Endothelial cell of umbilical vein (primary cell): Measurements from ENCODE around the gene GLB1L. TPM values are rescaled to one million over a fixed set of nuclear protein-coding genes. Genes with fewer than 3 reads are reported as not detected.

Experiments
- BruUV-seq: library from RNA; stranded (reverse); fragments of 400-500 nt; replicated peaks from 2 replicates; lab custom pipeline; 2021; lab: Mats Ljungman, UMichigan
- CTCF ChIA-PET: fragments of 300-600, 350-600 bp; sonication (Branson Sonifier 250); formaldehyde crosslinking; loops from one replicate; lab custom pipeline; 2021; ENCODE audit warnings: antibody characterized with exemption, inconsistent platforms; lab: Charles Lee
- POLR2A ChIA-PET: fragments of 300-600, 350-600 bp; sonication (Branson Sonifier 250); formaldehyde crosslinking; loops from one replicate; lab custom pipeline; 2021; ENCODE audit warnings: antibody characterized with exemption, inconsistent platforms; lab: Charles Lee
- DNase-seq: peaks from one replicate; pipeline ENCODE4 v3.0.0-alpha.2; 2011; ENCODE audit warnings: low read depth, low spot score
- FAIRE-seq: peaks from 2 replicates; lab custom pipeline; 2011; peaks lifted over from hg19 to GRCh38; lab: Jason Lieb, UNC
- H2AFZ ChIP-seq: 2 replicates; pipeline ENCODE4 v1.6.0; 2012; ENCODE audit warnings: low read depth, low read length, control low read depth, inconsistent platforms
- H3K27ac ChIP-seq: 2 replicates; pipeline ENCODE4 v1.5.1; 2011; ENCODE audit warnings: low read depth, mild to moderate bottlenecking, control low read depth, low read length, moderate library complexity; ENCODE audit not compliant: insufficient read depth
- H3K27me3 ChIP-seq, 2 experiments: 2 replicates each; pipeline versions ENCODE4 v1.6.0 to v1.6.1; 2011; ENCODE audit warnings: low read length in 2 of 2, mixed read lengths in 1 of 2; ENCODE audit not compliant: control insufficient read depth in 2 of 2, insufficient read depth in 2 of 2
- H3K36me3 ChIP-seq, 2 experiments: 2 replicates in 1 of 2; 3 replicates in 1 of 2; pipeline ENCODE4 v1.5.1; 2011; ENCODE audit warnings: low read length in 2 of 2, mild to moderate bottlenecking in 1 of 2, moderate library complexity in 1 of 2; ENCODE audit not compliant: control insufficient read depth in 2 of 2, insufficient read depth in 2 of 2; ENCODE audit errors: extremely low read depth in 1 of 2
- H3K4me1 ChIP-seq: 3 replicates; pipeline ENCODE4 v1.5.1; 2011; ENCODE audit warnings: mild to moderate bottlenecking, low read length; ENCODE audit not compliant: control insufficient read depth, insufficient read depth; ENCODE audit errors: extremely low read depth
- H3K4me2 ChIP-seq: 2 replicates; pipeline ENCODE4 v1.6.1; 2011; ENCODE audit warnings: low read length, control low read depth, mixed read lengths; ENCODE audit not compliant: insufficient read depth
- H3K4me3 ChIP-seq, 3 experiments: fragments of 200-600 bp in 1 of 3; sonication (generic), shearing (Covaris generic) in 1 of 3; replicated peaks in 1 of 3; 2 replicates each; pipeline ENCODE4 v1.5.1; 2011 to 2016; ENCODE audit warnings: control low read depth in 3 of 3, low read length in 3 of 3, mild to moderate bottlenecking in 2 of 3, inconsistent platforms in 1 of 3, low read depth in 1 of 3, moderate library complexity in 1 of 3; ENCODE audit not compliant: insufficient read depth in 1 of 3
- H3K79me2 ChIP-seq: 2 replicates; pipeline ENCODE4 v1.6.0; 2012; ENCODE audit warnings: low read length, inconsistent platforms; ENCODE audit not compliant: control insufficient read depth, insufficient read depth
- H3K9ac ChIP-seq: replicated peaks from 2 replicates; pipeline ENCODE3; 2011; ENCODE audit warnings: low read length, control low read depth; ENCODE audit not compliant: insufficient read depth; ENCODE audit errors: extremely low read depth
- H3K9me1 ChIP-seq: replicated peaks from 3 replicates; pipeline ENCODE4 v1.6.0; 2011; ENCODE audit warnings: mild to moderate bottlenecking, low read length; ENCODE audit not compliant: control insufficient read depth, insufficient read depth; ENCODE audit errors: extremely low read depth
- H3K9me3 ChIP-seq: replicated peaks from 2 replicates; pipeline ENCODE4 v1.5.1; 2012; ENCODE audit warnings: low read length, inconsistent platforms; ENCODE audit not compliant: control insufficient read depth, insufficient read depth
- H4K20me1 ChIP-seq: replicated peaks from 2 replicates; pipeline ENCODE3; 2011; ENCODE audit warnings: mild to moderate bottlenecking, low read length; ENCODE audit not compliant: control insufficient read depth, insufficient read depth; ENCODE audit errors: extremely low read depth
- POLR2AphosphoS5 ChIP-seq: IDR thresholded peaks from 2 replicates; pipeline ENCODE4 v1.6.1; 2012; ENCODE audit warnings: low read depth, mild to moderate bottlenecking, control low read depth, low read length, moderate library complexity; ENCODE audit not compliant: insufficient read depth
- dilution Hi-C: fragments of 300-500 bp; cut with MboI; formaldehyde crosslinking; loops from one replicate; pipeline ENCODE4 v1.15.0; 2019; ENCODE audit warnings: low sequenced_read_pairs; ENCODE audit not compliant: extremely low pct_ligation_motif_present
- intact Hi-C: fragments of 100-400 bp; cut with micrococcal nuclease; formaldehyde crosslinking; loops from one replicate; pipeline ENCODE4 v1.10.0; 2022
- polyA plus RNA-seq, 4 experiments: library from polyadenylated mRNA; depleted of rRNA in 3 of 4; stranded (reverse) in 3 of 4; unstranded in 1 of 4; fragments of >200 nt; gene quantifications; 2 replicates each; pipeline versions ENCODE4 v1.2.1 to v1.2.3, GENCODE V29; 2011 to 2012; ENCODE audit warnings: missing spikeins in 1 of 4
- total RNA-seq: library from RNA; stranded (reverse); gene quantifications from 2 replicates; pipeline ENCODE4 v1.2.3, GENCODE V29; 2021
- TF ChIP-seq, protein P1 (sequence below): IDR thresholded peaks from 2 replicates; pipeline ENCODE4 v1.6.1; 2011; ENCODE audit not compliant: insufficient read depth, insufficient read length

The GLB1L gene
- total and polyA plus RNA-seq, 2 donors (not counting 3 experiments of a cell fraction or from before 2014, with no cell fraction given), result 9.2 to 11.9 TPM

DNA sequence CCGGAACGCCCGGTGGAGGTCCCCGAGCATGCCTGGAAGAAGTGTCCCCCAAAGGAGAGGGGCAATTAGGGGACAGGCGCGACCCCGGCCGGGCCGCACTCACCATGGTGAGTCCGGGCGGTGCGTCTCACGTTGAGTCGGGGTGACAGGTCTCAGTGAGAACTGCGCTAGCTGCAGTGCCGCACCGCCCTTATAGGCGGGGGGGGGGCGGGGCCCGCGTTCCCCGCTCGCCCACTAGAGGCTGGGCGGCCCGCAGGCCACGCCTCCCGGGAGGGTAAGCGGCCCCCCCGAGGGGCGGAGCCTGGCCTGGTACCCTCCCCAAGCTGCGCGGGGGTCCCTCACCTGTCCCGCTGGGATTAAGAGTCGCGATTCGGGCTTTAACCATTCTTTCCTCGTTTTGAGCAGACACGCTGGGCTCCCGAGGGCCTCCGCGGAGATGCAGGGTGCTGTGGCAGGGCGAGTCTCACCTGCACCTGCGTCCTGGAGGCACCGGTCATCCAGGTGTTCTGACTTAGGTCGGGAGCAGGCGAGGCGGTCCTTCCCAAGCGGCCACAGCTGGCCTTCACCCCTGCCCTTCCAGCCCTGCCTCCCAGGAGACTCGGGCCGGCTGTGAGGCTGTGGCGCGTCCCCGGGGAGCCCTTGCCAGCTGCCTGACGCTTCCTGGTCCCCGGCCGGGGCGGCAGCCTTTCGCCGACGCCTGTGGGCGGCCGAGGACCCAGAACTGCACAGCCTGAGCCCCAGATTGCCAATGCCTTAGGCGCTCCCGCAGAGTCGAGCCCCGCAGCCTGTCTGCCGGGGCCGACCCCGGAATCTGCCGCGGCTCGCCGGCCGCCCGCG, 8.7 kb upstream of the GLB1L start, which contains the start of gene TUBA4A:
TUBA4A (minus strand) TSS at position 166 of the 837 bp plus-strand sequence; CDS start at position 106, 60 bp downstream.
- Histone ChIP-seq H3K79me2 (no peaks in the 10 kb centered on the region), H3K27ac (no peak within 1 kb of the TSS), H3K9me3 (no peaks in the 10 kb centered on the region), H3K27me3 (peaks cover 15 to 16% of the 10 kb centered on the region in 2 experiments), H3K4me2 (peak within 1 kb of the TSS; percentile 78), H2AFZ (peak within 1 kb of the TSS; percentile 92), H3K9ac (peak within 1 kb of the TSS; percentile 21), H3K4me1 (peaks cover 36% of the 10 kb centered on the region), H4K20me1 (no peaks in the 10 kb centered on the region), H3K36me3 (no peaks in the 10 kb centered on the region), H3K4me3 (peak within 1 kb of the TSS; percentile 32 to 53 (median 34)), H3K9me1 (no peaks in the 10 kb centered on the region)
- dilution Hi-C loops, result no loop called here
- FAIRE-seq (peak; percentile 70), DNase-seq (peak; percentile 67)
- POLR2A ChIA-PET, result interaction anchor here (1.3 kb wide), 1 partner anchor 9 kb away, joined by 5 read pairs; the partner anchor contains the start of genes GLB1L and STK16
- CTCF ChIA-PET, result interaction anchor here (1.0 to 2.5 kb wide), 6 partner anchors 9 to 41 kb away, joined by 3 to 14 read pairs (median 4); partner anchors contain the start of genes DNAJB2, GLB1L and STK16
- intact Hi-C loops, result loop anchor here (1.0 to 2.0 kb wide), 3 partner anchors 25 to 41 kb away; partner anchors contain the start of genes ABCB6 and DNAJB2
- BruUV-seq, result no TSS peak
- no peak for TF ChIP-seq POLR2AphosphoS5
- TF ChIP-seq, protein P1, sequence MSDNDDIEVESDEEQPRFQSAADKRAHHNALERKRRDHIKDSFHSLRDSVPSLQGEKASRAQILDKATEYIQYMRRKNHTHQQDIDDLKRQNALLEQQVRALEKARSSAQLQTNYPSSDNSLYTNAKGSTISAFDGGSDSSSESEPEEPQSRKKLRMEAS, result no peak
